GM12892 (cell line): ENCODE measurements around the gene ARL13B.

Experiments used
- DNase-seq: peaks from one replicate; pipeline ENCODE4 v3.0.0; 2011; ENCODE audit not compliant: insufficient read length
- FAIRE-seq: peaks from 2 replicates; lab custom pipeline; 2011; peaks lifted over from hg19 to GRCh38; lab: Jason Lieb, UNC
- POLR2A ChIP-seq: IDR thresholded peaks from 2 replicates; pipeline ENCODE4 v1.6.1; 2011; ENCODE audit warnings: low read depth, low read length, control low read depth
- POLR2AphosphoS5 ChIP-seq: IDR thresholded peaks from 2 replicates; pipeline ENCODE4 v1.6.1; 2011; ENCODE audit warnings: low read depth, low read length, control low read depth
- TAF1 ChIP-seq: IDR thresholded peaks from 2 replicates; pipeline ENCODE4 v1.6.1; 2011; ENCODE audit warnings: low read depth, mild to moderate bottlenecking, control low read depth, low read length, borderline replicate concordance

The ARL13B gene

GRCh38 chr3:94083261-94083660 lies 103.3 kb downstream of the ARL13B start:
- no peak for TF ChIP-seq POLR2A
- no peak for TF ChIP-seq POLR2AphosphoS5
- no peak for TF ChIP-seq TAF1
- DNase-seq = no peak
- FAIRE-seq = peak; percentile 66

DNA sequence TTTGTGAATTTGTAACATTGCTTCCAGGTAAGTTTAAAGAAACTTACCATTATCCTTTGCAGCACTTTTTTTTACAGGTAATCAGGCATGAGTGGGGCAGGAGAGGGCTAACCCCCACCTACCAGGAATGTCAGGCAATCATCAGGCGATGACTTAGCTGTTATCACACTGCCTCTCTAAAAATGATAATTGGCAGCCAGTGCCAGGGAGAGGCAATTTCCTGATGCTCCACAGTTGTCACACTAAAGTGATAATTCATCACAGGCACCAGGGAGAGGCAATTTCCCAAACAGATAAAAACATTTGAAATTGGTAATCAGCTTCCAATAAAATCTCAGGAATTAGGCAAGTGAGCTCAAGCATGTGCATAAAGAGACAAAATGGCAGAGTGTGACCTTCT lies 109.2 kb downstream of the ARL13B start:
- no peak for TF ChIP-seq POLR2A
- no peak for TF ChIP-seq POLR2AphosphoS5
- no peak for TF ChIP-seq TAF1
- no peak for FAIRE-seq
- DNase-seq = no peak

GRCh38 chr3:94092086-94092485 lies 112.1 kb downstream of the ARL13B start:
- FAIRE-seq = no peak

DNA sequence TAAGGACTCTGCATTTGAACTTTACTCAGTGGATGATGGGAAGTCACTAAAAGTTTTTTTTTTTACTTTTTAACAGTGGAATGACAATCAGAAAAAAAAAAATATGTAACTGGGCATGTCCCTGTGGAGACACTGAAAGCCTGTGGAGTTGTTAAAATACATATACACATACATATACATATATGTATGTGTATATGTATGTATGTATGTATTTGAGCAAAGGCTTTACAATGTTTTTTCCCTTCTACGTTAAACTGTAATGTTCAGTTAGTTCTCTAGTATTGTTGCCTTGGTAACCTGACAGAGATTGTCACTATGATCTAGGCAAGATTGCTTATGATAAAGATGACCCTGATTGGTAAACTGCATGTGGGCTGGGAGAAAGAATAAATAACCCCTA lies 113.2 kb downstream of the ARL13B start:
- no peak for DNase-seq
- no peak for FAIRE-seq

More at GRCh38 chr3:94092086-94092485, 112.1 kb downstream of the ARL13B start:
- no peak for DNase-seq
- TF ChIP-seq POLR2AphosphoS5 (no peak), POLR2A (no peak), TAF1 (no peak)

GRCh38 chr3:94095111-94095510 lies 115.2 kb downstream of the ARL13B start:
- FAIRE-seq (no peak), DNase-seq (no peak)
- TF ChIP-seq POLR2AphosphoS5 (no peak), POLR2A (no peak), TAF1 (no peak)

More for the DNA sequence above, 113.2 kb downstream of the ARL13B start:
- TF ChIP-seq TAF1 (no peak), POLR2AphosphoS5 (no peak), POLR2A (no peak)

GRCh38 chr3:94098452-94098851 lies 118.5 kb downstream of the ARL13B start:
- DNase-seq (no peak), FAIRE-seq (no peak)
- TF ChIP-seq POLR2AphosphoS5 (no peak), POLR2A (no peak), TAF1 (no peak)

- TF ChIP-seq POLR2AphosphoS5 (no peak), TAF1 (no peak), POLR2A (no peak)
- FAIRE-seq = no peak
- no peak for DNase-seq
These were observed 119.4 kb downstream of the ARL13B start for GRCh38 chr3:94099311-94099710.

GRCh38 chr3:94101860-94102259 lies 121.9 kb downstream of the ARL13B start:
- TF ChIP-seq TAF1 = no peak
- no peak for TF ChIP-seq POLR2A
- TF ChIP-seq POLR2AphosphoS5 = no peak
- no peak for FAIRE-seq
- DNase-seq = no peak
